MV-4-11 (cell line): ENCODE results near the gene HS6ST3.
"Not testable (repeated sequence)": the region's sequence is repeated elsewhere in the genome, so short reads cannot be mapped to it uniquely, and the experiment has no call there.

Experiments
- DNase-seq: peaks from one replicate; lab custom pipeline; 2025; lab: John Stamatoyannopoulos, UW

The HS6ST3 gene

DNA sequence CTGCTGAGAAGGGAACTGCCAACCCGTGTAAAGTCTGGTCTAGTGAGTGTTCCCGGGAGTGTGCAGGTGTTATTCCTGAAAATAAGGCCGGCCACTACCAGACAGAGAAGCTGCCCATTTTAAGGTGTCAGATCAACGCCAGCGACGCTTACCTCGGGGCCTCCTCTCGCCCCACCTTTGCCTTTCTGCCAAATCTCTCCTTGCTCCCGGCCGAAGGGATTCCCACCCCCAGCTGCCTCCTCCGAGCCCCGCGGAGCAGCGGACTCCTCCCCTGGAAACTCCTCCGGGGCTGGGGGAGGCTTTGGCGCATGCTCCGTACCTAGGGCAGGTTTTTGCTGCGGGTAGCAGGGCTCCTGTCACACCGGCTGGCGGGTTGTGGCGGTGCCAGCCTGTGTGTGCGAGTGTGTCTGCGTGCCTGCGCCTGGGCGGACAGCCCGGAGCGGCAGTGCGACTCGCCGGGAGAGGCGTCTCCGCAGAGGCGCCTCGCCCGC, at the start of gene HS6ST3:
Gene HS6ST3 (plus strand): TSS at position 359 of the 491 bp plus-strand sequence.
- no peak for DNase-seq

DNA sequence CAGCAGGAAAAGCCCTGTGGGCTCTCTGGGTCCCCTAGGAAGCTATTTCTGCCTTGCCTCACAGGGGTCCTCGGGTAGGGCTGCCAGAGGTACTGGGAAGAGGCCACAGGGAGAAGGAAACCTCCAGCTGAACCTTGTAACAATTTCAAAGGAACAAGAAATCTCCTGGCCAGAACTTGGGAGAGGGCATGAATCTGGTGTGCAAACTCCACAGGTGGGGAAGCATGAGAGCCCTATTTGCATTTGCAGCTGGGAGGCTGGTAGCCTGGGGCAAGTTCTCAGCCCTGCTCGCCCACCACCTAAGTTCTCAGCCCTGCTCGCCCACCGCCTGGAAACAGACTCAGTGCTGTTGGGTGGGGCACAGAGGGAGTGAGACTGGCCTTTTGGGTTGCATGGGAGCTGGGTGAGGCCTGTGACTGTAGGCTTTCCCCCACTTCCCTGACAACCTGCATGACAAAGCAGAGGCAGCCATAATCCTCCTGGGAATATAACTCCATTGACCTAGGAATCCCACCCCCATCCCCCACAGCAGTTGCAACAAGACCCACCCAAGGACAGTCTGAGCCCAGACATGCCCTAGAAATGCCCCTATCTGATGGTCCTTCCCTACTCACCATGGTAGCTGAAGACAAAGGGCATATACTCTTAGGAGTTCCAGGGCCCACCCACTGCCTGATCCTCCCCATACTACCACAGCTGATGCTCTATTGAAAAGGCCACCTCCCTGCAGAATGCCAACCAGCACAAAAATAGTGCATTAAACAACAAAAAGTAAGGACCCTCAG, 48.4 kb upstream of the HS6ST3 start:
- DNase-seq: no peak

DNA sequence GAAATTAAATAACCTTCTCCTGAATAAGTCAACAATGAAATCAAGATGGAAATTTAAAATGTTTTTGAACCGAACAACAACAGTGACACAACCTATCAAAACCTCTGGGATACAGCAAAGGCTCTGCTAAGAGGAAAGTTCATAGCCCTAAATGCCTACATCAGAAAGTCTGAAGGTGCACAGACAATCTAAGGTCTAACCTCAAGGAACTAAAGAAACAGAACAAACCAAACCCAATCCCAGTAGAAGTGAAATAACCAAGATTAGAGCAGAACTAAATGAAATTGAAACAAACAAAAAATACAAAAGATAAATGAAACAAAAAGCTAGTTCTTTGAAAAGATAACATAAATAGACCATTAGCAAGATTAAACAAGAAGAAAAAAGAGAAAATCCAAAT, 45.7 kb upstream of the HS6ST3 start:
- DNase-seq: no peak

DNA sequence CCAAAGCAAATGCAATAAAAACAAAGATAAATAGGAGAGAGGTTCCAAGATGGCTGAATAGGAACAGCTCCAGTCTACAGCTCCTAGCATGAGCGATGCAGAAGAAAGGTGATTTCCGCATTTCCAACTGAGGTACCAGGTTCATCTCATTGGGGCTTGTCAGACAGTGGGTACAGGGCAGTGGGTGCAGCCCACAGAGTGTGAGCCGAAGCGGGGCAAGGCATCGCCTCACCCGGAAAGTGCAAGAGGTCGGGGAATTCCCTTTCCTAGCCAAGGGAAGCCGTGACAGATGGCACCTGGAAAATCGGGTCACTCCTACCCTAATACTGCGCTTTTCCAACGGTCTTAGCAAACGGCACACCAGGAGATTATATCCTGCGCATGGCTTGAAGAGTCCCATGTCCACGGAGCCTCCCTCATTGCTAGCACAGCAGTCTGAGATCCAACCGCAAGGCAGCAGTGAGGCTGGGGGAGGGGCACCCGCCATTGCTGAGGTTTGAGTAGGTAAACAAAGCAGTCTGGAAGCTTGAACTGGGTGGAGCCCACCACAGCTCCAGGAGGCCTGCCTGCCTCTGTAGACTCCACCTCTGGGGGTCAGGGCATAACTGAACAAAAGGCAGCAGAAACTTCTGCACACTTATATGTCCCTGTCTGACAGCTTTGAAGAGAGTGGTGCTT, 43.3 kb upstream of the HS6ST3 start:
- DNase-seq: not testable (repeated sequence)

DNA sequence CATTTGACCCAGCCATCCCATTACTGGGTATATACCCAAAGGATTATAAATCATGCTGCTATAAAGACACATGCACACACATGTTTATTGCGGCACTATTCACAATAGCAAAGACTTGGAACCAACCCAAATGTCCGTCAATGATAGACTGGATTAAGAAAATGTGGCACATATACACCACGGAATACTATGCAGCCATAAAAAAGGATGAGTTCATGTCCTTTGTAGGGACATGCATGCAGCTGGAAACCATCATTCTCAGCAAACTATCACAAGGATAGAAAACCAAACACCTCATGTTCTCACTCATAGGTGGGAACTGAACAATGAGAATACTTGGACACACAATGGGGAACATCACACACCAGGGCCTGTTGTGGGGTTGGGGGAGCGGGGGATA, 39.0 kb upstream of the HS6ST3 start:
- DNase-seq: not testable (repeated sequence)

DNA sequence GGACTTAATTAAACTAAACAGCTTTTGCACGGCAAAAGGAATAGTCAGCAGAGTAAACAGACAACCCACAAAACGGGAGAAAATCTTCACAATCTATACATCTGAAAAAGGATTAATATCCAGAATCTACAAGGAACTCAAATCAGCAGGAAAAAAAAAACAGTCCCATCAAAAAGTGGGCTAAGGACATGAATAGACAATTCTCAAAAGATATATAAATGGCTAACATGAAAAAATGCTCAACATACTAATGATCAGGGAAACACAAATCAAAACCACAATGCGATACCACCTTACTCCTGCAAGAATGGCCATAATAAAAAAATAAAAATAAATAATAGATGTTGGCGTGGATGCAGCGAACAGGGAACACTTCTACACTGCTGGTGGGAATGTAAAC, 38.4 kb upstream of the HS6ST3 start:
- not testable (repeated sequence) for DNase-seq

DNA sequence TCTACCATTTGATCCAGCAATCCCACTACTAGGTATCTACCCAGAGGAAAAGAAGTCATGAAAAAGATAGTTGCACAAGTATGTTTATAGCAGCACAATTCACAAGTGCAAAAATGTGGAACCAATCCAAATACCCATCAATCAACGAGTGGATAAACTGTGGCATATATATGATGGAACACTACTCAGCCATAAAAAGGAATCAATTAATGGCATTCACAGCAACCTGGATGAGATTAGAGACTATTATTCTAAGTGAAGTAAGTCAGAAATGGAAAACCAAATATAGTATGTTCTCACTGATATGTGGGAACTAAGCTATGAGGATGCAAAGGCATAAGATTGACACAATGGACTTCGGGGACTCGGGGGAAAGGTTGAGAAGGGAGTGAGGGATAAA, 38.0 kb upstream of the HS6ST3 start:
- not testable (repeated sequence) for DNase-seq

DNA sequence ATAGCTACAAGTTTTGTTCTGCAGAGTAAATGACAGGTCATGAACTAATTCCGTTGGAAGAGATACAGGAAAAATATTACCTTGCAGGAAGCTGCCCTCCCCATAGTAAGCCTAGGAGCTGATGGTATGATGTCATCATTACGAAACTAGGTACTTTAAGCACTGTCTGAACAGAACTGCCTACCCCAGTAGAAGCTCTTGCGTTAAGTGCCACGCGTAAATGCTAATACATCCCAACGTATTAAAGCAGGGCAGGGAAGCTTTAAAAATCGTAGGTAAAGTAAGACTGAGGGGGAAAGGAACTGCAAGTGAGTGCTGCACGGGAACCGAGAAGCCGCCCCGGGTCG, 37.3 kb upstream of the HS6ST3 start:
- DNase-seq: no peak

DNA sequence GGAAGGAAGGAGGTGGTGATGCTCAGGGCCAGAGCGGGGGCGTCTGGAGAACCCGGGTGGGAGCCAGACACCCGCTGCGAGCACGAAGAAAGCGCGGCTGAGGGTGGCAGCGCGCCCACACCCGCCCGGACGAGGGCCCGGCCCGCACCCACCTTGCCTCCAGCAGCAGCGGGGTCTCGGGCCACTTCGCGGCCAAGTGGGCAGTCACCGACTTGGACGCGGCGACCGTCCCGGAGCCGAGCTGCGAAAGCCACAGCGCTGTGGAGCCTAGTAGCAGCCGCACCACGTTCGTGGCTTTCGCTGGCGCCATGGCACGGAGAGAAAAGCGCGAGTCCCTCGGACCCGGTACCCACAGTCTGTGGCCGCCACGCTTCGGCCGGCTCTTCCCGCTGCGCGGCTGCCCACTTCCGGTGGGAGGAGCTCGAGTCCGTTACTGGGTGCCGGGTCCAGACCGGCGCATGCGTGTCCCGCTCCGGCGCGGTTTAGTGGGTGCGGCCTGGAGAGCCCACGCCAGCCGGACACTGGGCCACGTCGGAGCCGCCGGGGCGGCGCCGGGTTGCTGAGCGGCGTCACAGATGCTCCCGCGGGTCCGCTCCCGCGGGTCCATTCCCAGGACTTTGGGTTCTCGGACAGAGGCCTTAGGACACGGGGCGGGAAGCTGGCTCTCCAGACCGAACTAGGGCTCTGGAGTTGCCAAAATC, 36.8 kb upstream of the HS6ST3 start, which contains the start of gene UGGT2:
Gene UGGT2 (minus strand): TSS at position 399 of the 701 bp plus-strand sequence. CDS start 89 bp downstream, at position 310.
- DNase-seq: no peak

DNA sequence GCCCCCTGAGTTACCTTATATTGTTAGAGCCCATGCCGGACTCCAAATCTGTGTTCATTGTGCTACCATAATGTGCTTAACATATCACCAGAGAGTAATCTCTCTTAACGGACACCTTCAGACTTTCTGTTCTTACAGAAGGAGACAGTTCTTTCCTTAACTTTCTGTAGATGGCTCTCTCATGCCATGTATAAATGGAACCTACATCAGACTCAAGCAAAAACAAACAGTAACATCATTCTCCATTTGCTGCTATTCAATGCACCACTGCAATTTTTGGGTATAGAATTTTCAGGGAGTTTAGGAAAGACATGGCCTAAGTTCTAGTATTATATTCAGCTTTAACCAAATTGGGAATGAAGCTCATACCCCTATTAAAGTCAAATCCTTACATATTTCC, 24.1 kb upstream of the HS6ST3 start:
- no peak for DNase-seq

DNA sequence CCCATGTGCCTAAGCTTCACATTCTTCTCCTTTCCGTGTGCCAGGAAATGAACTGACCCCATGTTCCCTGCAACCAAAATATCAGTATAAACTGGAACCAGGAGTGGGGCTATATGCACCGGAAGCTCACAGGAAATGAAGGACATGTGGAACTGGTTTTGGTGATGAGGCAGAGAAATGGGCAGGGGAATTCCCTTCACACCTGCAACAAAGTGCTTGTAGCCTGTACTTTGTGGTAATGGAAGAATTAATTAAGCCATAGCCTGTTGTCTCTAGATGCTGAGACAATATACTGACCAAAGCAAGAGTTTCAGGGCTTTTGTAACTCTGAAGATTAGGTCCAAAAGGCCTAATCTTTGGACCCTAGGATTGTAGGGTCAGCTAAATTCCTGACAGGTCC, 21.2 kb upstream of the HS6ST3 start:
- no peak for DNase-seq

DNA sequence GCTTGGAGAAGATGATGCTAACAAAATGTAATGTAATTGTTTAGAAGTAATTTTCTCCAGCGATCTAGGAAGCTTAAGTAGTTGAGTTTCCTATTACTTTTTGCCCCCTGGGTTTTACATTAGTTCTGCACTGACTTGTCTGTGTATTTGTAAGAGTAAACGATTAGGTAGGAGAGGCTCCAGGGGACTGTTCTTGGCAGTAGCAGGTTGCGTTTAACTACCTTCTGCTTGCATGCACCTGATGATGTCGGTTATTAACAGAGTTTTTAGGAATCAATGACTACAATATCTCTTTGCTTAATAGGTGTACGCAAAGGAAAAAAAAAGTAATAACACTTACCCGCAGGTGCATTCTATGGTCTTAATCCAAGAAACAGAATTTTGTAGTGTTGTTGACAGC, 18.4 kb upstream of the HS6ST3 start:
- DNase-seq: no peak

DNA sequence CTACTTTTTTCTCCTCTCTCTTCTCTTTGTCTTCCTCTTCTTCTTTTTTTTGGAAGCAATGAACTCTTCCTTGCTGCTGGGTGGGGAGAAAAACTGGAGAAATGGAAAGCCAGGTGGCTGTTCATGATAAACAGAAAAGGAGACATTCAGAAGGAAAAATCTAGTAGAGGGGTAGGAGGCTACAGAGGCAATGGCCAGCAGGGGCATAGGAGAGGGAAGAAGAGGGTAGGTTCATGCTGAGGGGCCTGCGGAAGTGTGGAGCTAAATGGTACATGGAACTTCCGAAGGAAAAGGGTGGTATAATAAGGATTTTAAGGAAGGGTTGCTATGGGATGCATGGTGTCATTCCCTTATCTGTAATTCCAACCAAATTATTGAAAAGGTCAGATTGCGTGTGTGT, 17.5 kb upstream of the HS6ST3 start:
- DNase-seq: no peak

DNA sequence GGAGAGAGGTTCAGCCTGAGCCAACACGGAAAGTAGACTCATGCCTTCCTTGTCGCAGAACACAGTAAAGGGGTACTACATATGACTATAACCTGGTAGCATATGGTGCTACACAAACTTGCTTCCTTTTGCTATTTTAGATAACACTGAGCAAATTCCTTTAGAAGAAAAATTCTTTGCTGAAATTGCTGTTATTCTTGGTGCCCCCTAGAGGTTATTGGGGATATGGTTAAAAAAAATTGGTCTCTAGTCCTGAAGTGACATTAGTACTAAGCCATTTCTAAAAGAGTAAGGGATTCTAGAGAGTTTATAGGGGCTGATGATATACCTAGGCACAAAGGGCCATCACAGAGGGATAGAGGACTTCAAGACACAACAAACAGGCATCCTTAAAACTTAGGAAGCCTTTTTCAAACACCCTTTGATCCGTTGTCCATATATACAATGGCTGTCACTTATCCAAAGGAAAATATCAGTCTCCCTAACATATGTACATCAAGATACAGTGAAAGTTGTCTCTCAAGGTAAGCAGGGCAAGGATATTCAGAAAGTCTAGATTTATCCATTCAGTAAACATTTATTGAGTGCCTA, 13.9 kb upstream of the HS6ST3 start:
- DNase-seq: no peak

DNA sequence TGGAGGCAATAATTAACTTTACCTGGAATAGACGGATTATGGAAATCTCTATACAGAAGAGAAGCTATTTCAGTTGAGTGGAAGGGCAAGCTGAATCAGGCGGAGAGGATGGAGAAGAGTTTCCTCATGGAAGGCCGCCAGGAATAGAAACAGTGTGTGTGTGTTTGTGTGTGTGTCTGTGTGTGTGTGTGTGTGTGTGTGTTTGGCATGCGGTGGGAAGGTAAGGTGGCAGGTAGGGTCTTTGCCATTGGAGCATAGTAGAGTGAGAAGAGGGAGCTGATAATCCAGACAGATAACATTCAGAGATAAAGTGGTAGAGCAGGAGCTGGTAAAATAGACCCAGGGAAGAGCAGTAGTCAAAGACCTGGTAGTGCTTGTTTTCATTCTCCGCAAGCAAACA, 9.2 kb upstream of the HS6ST3 start:
- no peak for DNase-seq

DNA sequence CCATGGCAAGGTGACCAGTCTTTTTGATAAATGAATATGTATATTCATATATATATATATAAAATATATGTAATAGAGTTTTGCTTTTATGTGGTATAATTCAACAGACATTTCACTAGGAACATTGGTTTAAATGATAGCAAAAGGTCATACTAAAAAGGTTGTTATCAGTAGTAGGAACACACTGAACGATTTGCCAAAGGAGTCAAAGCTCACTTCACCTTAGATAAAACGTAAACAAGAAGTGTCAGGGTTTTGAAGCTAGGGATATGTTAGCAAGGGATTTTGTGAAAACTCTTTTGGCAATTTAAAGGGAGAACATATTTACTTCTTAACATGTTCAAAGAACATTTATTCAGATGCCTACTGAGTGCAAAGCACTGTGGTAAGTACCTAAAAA, 8.0 kb upstream of the HS6ST3 start:
- no peak for DNase-seq

DNA sequence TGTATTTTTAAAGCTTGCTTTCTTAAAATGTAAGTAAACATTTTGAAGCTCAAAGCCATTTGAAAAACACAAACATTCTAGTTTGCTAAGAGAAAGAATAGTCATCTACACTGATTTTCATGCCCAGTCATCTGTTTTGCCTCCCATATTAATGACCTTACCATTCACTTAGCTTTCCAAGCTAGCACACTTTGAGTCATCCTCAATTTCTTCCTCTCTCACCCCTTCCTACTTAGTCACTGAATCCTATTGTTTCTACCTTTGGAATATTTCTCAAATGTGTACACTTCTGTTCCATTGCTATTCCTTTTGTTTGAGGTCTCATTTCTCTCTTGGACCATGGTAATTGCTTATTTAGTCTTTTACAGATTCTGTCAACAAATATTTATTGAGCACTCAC, 7.3 kb upstream of the HS6ST3 start:
- no peak for DNase-seq

DNA sequence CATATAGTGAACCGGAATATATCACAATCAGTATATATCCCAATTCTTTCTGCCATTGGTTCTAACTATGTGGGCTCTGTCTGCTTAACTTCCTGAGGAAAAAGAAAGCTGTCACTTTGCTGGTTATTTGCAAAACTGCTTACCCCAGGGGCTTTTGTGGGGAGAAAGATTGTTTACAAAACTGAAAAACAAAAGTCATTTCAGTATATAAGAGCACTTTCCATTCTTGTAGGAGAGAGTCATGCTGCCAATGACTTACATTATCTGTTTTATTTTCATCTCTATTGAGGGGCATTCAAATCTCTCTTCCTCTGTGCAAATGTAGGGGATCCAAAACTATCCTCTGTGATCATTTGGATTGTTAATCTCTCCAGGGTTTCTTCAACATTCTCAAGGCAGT, 3.2 kb upstream of the HS6ST3 start:
- DNase-seq: no peak

DNA sequence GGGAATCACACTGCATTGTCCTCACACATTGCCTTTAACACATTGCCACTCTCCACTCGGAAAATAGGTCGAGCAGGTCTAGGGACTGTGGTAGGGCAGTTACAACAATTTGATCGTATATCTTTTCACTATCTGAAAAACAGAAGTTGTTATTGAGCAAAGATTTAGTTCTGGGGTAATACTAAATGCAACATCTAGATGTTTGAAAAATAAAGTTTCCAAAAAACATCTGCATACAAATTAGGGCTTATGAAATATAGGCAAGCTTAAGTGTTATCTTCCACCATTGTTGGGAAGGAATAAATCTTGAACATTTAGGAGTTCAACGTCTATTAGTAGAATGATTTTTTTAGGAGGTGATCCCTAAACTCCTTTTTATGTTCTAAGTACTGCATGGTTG, 768 bp upstream of the HS6ST3 start:
- no peak for DNase-seq

DNA sequence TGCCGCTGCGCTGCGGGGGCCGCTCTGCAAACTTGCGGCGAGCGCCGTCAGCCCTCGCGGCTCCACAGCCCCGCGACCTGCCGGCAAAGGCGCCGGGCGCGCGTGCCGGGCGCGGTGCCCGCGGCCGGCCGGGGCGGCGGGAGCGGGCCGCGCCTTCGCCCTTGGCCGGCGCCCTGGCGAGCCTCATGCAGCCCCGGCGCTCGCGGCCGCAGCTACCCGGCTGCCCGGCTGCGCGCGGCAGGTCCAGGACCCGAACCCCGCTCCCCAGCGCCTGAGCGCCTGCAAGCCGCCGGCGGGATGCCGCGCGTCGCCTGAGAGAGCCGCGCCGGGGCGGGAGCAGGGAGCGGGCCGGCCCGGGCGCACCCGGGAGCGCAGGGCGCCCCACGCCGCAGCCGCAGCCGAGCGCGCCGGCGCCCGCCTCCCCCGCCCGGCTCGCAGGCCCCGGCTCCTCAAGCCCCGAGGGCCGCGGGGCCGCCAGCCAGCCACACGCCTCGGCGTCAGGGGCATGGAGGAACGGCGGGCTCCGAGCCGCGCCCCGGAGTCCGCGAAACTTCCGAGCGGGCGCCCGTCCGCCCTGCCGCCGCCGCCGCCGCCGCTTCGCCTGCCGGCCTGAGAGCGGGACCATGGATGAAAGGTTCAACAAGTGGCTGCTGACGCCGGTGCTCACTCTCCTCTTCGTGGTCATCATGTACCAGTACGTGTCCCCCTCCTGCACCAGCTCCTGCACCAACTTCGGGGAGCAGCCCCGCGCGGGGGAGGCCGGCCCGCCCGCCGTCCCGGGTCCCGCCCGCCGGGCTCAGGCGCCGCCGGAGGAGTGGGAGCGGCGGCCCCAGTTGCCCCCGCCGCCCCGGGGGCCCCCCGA, 564 bp downstream of the HS6ST3 start:
- DNase-seq: no peak
